Vagina (tissue), 2 donors: Measurements from ENCODE around the gene RAB34.

ENCODE experiments used
- POLR2A ChIP-seq, 2 donors: fragments of 450-650 bp; IDR thresholded peaks; one replicate each; pipeline ENCODE4 v1.6.1; 2017; ENCODE audit warnings: antibody characterized with exemption in 2 of 2, mild to moderate bottlenecking in 2 of 2, moderate library complexity in 2 of 2
- POLR2AphosphoS5 ChIP-seq, 2 donors: sonication (generic); formaldehyde crosslinking; IDR thresholded peaks; one replicate each; pipeline ENCODE4 v1.9.0; 2017; ENCODE audit warnings: antibody characterized with exemption in 2 of 2, mild to moderate bottlenecking in 2 of 2, low read depth in 1 of 2; ENCODE audit not compliant: insufficient read depth in 1 of 2
- TF ChIP-seq, protein P1 (sequence below), 3 experiments: fragments of 450-650 bp in 2 of 3; fragments of 200-600 bp in 1 of 3; sonication (generic) in 1 of 3; IDR thresholded peaks; one replicate each; pipeline ENCODE4 v1.5.1; 2017 to 2019; ENCODE audit warnings: antibody characterized with exemption in 3 of 3, mild to moderate bottlenecking in 2 of 3, moderate library complexity in 2 of 3

DNA sequence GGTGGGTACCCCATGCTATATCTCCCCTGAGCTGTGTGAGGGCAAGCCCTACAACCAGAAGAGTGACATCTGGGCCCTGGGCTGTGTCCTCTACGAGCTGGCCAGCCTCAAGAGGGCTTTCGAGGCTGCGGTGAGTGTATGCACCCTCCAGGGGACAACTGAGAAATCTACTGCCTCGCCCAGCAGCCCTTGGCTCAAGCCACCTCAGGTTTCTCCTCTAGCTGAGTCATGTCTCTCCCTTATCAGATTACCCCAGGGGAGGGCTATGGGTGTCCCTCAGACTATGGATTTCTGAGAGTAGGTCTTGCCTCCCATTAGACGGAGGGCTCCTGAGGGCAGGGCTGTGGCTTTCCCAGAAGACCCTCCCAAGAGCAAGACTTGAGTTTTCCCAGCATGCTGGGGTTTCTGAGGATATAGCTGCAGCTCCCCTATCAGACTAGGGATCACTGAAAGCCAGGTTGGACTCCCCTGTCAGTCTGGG is 17.6 kb upstream of the RAB34 start:
- TF ChIP-seq POLR2A (IDR thresholded peaks at IDR 0.05) (no peak), POLR2AphosphoS5 (IDR thresholded peaks at IDR 0.05; ENCODE audit: insufficient read depth in 1 of 2, low read depth in 1 of 2) (no peak)
- TF ChIP-seq, protein P1, sequence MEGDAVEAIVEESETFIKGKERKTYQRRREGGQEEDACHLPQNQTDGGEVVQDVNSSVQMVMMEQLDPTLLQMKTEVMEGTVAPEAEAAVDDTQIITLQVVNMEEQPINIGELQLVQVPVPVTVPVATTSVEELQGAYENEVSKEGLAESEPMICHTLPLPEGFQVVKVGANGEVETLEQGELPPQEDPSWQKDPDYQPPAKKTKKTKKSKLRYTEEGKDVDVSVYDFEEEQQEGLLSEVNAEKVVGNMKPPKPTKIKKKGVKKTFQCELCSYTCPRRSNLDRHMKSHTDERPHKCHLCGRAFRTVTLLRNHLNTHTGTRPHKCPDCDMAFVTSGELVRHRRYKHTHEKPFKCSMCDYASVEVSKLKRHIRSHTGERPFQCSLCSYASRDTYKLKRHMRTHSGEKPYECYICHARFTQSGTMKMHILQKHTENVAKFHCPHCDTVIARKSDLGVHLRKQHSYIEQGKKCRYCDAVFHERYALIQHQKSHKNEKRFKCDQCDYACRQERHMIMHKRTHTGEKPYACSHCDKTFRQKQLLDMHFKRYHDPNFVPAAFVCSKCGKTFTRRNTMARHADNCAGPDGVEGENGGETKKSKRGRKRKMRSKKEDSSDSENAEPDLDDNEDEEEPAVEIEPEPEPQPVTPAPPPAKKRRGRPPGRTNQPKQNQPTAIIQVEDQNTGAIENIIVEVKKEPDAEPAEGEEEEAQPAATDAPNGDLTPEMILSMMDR (IDR thresholded peaks at IDR 0.05), result no peak
